Upper lobe of left lung (tissue), 6 donors: ENCODE measurements around the gene UBR4. TPM values are rescaled to one million over a fixed set of nuclear protein-coding genes. Genes with fewer than 3 reads are reported as not detected.
A peak's percentile ranks its signal among the peaks of the same experiment; 100 is the strongest.

Experiments
- ATAC-seq, 2 donors: fragments of 200-7000 bp; cut with Tn5 transposase; one replicate each; pipeline ENCODE4 v1.9.1; 2022; ENCODE audit warnings: mild to moderate bottlenecking in 2 of 2, moderate library complexity in 2 of 2; ENCODE audit not compliant: low FRiP score in 2 of 2
- DNase-seq, 2 donors: peaks; one replicate each; pipeline ENCODE4 v3.0.0-alpha.2; 2019 to 2020
- H3K27ac ChIP-seq, 4 donors: fragments of 200-600 bp; sonication (generic); one replicate each; pipeline ENCODE4 v1.5.1; 2016 to 2019
- H3K27me3 ChIP-seq, 4 donors: fragments of 200-600 bp; sonication (generic); one replicate each; pipeline ENCODE4 v1.5.1; 2017 to 2019
- H3K36me3 ChIP-seq, 4 donors: fragments of 200-600 bp; sonication (generic); one replicate each; pipeline ENCODE4 v1.5.1; 2016 to 2019
- H3K4me1 ChIP-seq, 4 donors: fragments of 200-600 bp; sonication (generic); one replicate each; pipeline ENCODE4 v1.5.1; 2018 to 2019
- H3K4me3 ChIP-seq, 4 donors: fragments of 200-600 bp; sonication (generic); one replicate each; pipeline ENCODE4 v1.5.1; 2017 to 2019; ENCODE audit warnings: mild to moderate bottlenecking in 2 of 4, moderate library complexity in 1 of 4
- H3K9me3 ChIP-seq, 4 donors: fragments of 200-600 bp; sonication (generic); one replicate each; pipeline ENCODE4 v1.5.1; 2018 to 2019
- CTCF ChIP-seq, 6 experiments: fragments of 450-650 bp in 4 of 6; fragments of 200-600 bp in 2 of 6; sonication (generic) in 2 of 6; IDR thresholded peaks; one replicate each; pipeline ENCODE4 v1.5.1; 2016 to 2019; ENCODE audit warnings: antibody characterized with exemption in 6 of 6
- EP300 ChIP-seq, 4 donors: sonication (generic); formaldehyde crosslinking; IDR thresholded peaks; one replicate each; pipeline ENCODE4 v1.5.1; 2017; ENCODE audit warnings: antibody characterized with exemption in 4 of 4, control low read depth in 2 of 4
- POLR2A ChIP-seq, 4 donors: fragments of 450-650 bp; IDR thresholded peaks; one replicate each; pipeline ENCODE4 v1.5.1; 2016 to 2017; ENCODE audit warnings: antibody characterized with exemption in 4 of 4, mild to moderate bottlenecking in 2 of 4
- POLR2AphosphoS5 ChIP-seq, 2 donors: sonication (generic); formaldehyde crosslinking; IDR thresholded peaks; one replicate each; pipeline ENCODE4 v1.5.1; 2017; ENCODE audit warnings: antibody characterized with exemption in 2 of 2
- WGBS, 2 donors: methylation state at CpG; one replicate each; pipeline ENCODE4 v1.1.5; 2017 to 2018; 5-methylcytosine and 5-hydroxymethylcytosine counted together
- total RNA-seq, 6 donors: library from RNA; depleted of rRNA in 4 of 6; stranded (reverse); fragments of >200 nt in 4 of 6; gene quantifications; one replicate each; pipeline versions ENCODE4 v1.1.0 to v1.2.1, GENCODE V29; 2016 to 2021
- donor health status: DM: no; HTN: no; CAD: no; lungs with moderate emphysema.
- donor health status: DM: no; HTN: yes; CAD: no; lungs with severe emphysema.

UBR4 gene
- total RNA-seq, 6 donors from 2014 or later, result 101 to 317 (median 135) TPM

- Histone ChIP-seq H3K36me3 (no peaks in the 10 kb centered on the region), H3K4me3 (no peak overlapping the region), H3K27ac (peak overlapping the region in 1 of 4 donors; percentile 26), H3K27me3 (no peaks in the 10 kb centered on the region), H3K4me1 (peaks cover 0 to 14% (median 2%) of the 10 kb centered on the region in 4 donors), H3K9me3 (no peaks in the 10 kb centered on the region)
- WGBS, 2 donors, result 77 to 78% methylated on average over 15 to 16 of the region's 16 CpGs
- TF ChIP-seq POLR2AphosphoS5 (IDR thresholded peaks at IDR 0.05) (no peak), CTCF (IDR thresholded peaks at IDR 0.05) (no peak), EP300 (IDR thresholded peaks at IDR 0.05) (no peak), POLR2A (IDR thresholded peaks at IDR 0.05) (no peak)
- DNase-seq, result no peak
- ATAC-seq, result no peak
Measured at GRCh38 chr1:19043579-19044443, 166.3 kb downstream of the UBR4 start.

GRCh38 chr1:19042675-19043578 is 167.1 kb downstream of the UBR4 start:
- no peak for TF ChIP-seq EP300 (IDR thresholded peaks at IDR 0.05)
- no peak for TF ChIP-seq POLR2AphosphoS5 (IDR thresholded peaks at IDR 0.05)
- no peak for TF ChIP-seq POLR2A (IDR thresholded peaks at IDR 0.05)
- TF ChIP-seq CTCF (IDR thresholded peaks at IDR 0.05), result no peak
- Histone ChIP-seq H3K27me3 (no peaks in the 10 kb centered on the region), H3K4me3 (no peak overlapping the region), H3K4me1 (peaks cover 0 to 14% (median 2%) of the 10 kb centered on the region in 4 donors), H3K27ac (peak overlapping the region in 1 of 4 donors; percentile 4), H3K9me3 (no peaks in the 10 kb centered on the region), H3K36me3 (no peaks in the 10 kb centered on the region)
- WGBS, 2 donors, result 70 to 78% methylated on average over 18 of the region's 18 CpGs
- DNase-seq, result peak in 1 of 2 donors; percentile 33
- no peak for ATAC-seq

- Histone ChIP-seq H3K27me3 (no peaks in the 10 kb centered on the region), H3K9me3 (no peaks in the 10 kb centered on the region), H3K4me3 (no peak overlapping the region), H3K27ac (no peak overlapping the region), H3K36me3 (no peaks in the 10 kb centered on the region), H3K4me1 (peaks cover 0 to 9% (median 0%) of the 10 kb centered on the region in 4 donors)
- 78 to 89% methylated on average over 3 to 4 of the region's 4 CpGs for WGBS, 2 donors
- TF ChIP-seq CTCF (IDR thresholded peaks at IDR 0.05) (no peak), EP300 (IDR thresholded peaks at IDR 0.05) (no peak), POLR2AphosphoS5 (IDR thresholded peaks at IDR 0.05) (no peak), POLR2A (IDR thresholded peaks at IDR 0.05) (no peak)
- DNase-seq (peak in 1 of 2 donors; percentile 2), ATAC-seq (no peak)
Measured at GRCh38 chr1:19040010-19040680, 169.9 kb downstream of the UBR4 start.

- no peaks in the 10 kb centered on the region for H3K4me1 ChIP-seq
- DNase-seq (no peak), ATAC-seq (no peak)
- H3K36me3 ChIP-seq, result no peaks in the 10 kb centered on the region
- no peaks in the 10 kb centered on the region for H3K9me3 ChIP-seq
- H3K27me3 ChIP-seq, result no peaks in the 10 kb centered on the region
- 89 to 97% methylated on average over 4 to 5 of the region's 5 CpGs for WGBS, 2 donors
- no peak for TF ChIP-seq POLR2AphosphoS5 (IDR thresholded peaks at IDR 0.05)
- TF ChIP-seq EP300 (IDR thresholded peaks at IDR 0.05), result no peak
- no peak for TF ChIP-seq CTCF (IDR thresholded peaks at IDR 0.05)
- no peak for TF ChIP-seq POLR2A (IDR thresholded peaks at IDR 0.05)
- H3K4me3 ChIP-seq, result no peak overlapping the region
- no peak overlapping the region for H3K27ac ChIP-seq
Measured at GRCh38 chr1:19038732-19039131, 171.3 kb downstream of the UBR4 start.
